K562 treated with DMSO at 1 percent for 12 hours (cell line): ENCODE results near the gene SYTL4. TPM values are rescaled to one million over a fixed set of nuclear protein-coding genes. Genes with fewer than 3 reads are reported as not detected.

Source experiments
- total RNA-seq: library from RNA; unstranded; fragments of 300-600 nt; gene quantifications from 2 replicates; pipeline ENCODE4 v1.2.3, GENCODE V29; 2022; ENCODE audit not compliant: insufficient read depth

Gene SYTL4
- total RNA-seq, result 0.90 and 56.1 TPM in 2 replicates

DNA sequence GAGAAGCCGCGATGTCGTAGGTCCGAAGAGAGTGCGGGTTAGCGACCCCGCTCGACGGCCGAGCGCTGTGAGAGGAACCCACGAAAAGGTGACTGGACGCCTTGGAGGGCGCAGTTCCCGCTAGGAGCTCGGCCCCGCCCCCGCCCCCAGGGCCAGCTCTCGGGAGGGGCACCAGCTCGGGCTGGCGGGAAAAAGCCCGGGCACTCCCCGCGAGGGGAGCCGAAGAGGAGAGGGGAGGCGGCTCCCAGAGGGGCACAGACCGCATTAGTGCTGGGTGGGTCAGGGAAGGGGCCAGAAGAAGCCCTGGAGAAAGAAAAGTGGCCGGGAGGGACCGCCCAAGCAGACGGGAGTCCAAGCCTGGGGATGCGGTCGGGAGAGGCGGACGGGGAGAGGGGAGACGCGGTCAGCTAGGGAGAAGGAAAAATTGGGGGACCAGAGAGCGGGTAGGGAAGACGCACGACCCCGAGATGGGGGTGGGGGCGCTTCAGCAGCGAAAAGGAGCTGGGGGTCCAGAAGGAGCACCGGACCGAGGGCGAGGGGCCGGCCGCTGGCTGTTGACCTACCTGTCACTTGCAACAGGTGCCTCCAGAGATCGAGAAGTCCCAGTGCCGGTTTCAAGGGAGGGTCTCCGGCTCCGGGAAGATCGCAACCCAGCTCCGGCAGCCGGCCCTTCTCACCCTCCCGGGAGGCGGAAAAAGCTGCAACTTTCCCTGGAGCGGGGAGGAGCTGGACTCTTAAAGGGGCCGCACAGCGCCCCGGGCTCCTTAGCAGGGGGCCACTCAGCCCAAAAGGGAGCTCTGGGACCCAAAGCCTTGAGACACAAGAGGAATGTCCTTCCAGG is at the start of gene SYTL4:
TSS of gene SYTL4 (minus strand) at position 681 of the 841 bp plus-strand sequence. CDS start 30,084 bp downstream, outside the sequence.

GRCh38 chrX:100643956-100644860 is 87.7 kb downstream of the SYTL4 start, which contains the start of gene SRPX2:
Gene SRPX2, plus strand, starts transcription at chrX:100644199. Its CDS starts 2,124 bp downstream, at chrX:100646323.

DNA sequence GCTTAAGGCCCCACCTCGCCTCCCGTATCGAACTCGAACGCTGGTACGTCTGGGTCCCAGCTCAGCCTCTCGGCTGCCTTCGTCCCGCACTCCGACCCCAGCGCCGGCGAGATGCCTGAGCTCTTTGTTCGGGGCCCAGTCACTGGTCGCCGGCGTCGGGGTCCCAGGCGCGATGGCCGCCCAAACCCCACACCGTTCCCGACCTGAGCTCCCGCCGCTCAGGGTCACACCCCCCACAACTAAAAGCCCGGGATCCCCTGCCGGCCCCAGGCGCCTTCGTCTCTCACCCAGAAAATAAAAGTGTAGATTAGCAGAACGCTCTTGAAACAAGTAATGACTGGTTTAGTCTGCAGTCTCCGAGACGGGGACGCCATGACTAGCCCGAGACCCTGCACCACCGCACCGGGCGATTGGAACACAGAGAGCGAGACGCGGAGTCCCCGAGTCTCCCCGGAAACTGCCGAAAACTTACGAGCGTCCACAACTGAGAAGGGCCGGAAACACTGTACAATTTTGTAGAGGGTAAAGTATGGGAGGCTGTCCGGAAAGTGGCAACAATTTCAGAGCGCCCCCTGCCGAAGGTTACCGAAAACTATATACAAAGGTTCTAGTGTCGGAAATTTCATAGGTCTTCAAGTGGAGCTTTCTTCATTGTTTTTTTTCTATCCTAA is 95.5 kb downstream of the SYTL4 start, which contains the start of gene TSPAN6:
TSS of gene TSPAN6 (minus strand) at position 486 of the 671 bp plus-strand sequence. CDS start at position 374, 112 bp downstream.

Other genes with a start within 250 kb of the SYTL4 start
- gene TNMD, start 147.2 kb downstream of the SYTL4 start, total RNA-seq, result not detected in 2 replicates
- not detected in 2 replicates for gene TSPAN6, start 95.3 kb downstream of the SYTL4 start, total RNA-seq
- not detected in 2 replicates for gene SRPX2, start 87.9 kb downstream of the SYTL4 start, total RNA-seq
- 19.7 and 37.6 TPM in 2 replicates for gene CSTF2, start 88.3 kb upstream of the SYTL4 start, total RNA-seq
- gene NOX1, start 142.2 kb upstream of the SYTL4 start, total RNA-seq, result not detected in 2 replicates
- gene XKRX, start 196.8 kb upstream of the SYTL4 start, total RNA-seq, result not detected in 2 replicates
- gene ARL13A, start 237.6 kb upstream of the SYTL4 start, total RNA-seq, result not detected in 2 replicates